ENCODE results near the gene PNPLA2.

GRCh38 chr11:782264-783174 is 36.2 kb upstream of the PNPLA2 start:
- TF ChIP-seq ZNF274 (IDR thresholded peaks at IDR 0.05; ENCODE audit: low read depth, low read length) (no peak), YY1 (IDR thresholded peaks at IDR 0.05; ENCODE audit: insufficient read depth, insufficient read length) (no peak), SUZ12 (IDR thresholded peaks at IDR 0.05; ENCODE audit: extremely low read depth, insufficient read depth, insufficient read length) (no peak)

All from NT2/D1 (cell line).